ENCODE data around the gene PHRF1.

PHRF1 gene

GRCh38 chr11:660681-661444 lies 84.6 kb downstream of the PHRF1 start:
- DNase-seq (ENCODE audit: low read depth) = no peak
- no peak overlapping the region for H3K4me3 ChIP-seq (ENCODE audit: low read depth, low read length)
